Neural cell (in vitro differentiated cells): ENCODE data around the gene TFG. TPM values are rescaled to one million over a fixed set of nuclear protein-coding genes. Genes with fewer than 3 reads are reported as not detected.

Experiments used
- H2AFZ ChIP-seq: fragments of 200-600, 300-800 bp; sonication (generic), shearing (Covaris generic); 2 replicates; pipeline ENCODE4 v1.6.0; 2014; ENCODE audit warnings: low read depth, mild to moderate bottlenecking, antibody characterized with exemption, low read length, moderate library complexity
- H3F3A ChIP-seq: fragments of 200-600 bp; shearing (Covaris generic); 2 replicates; pipeline ENCODE4 v1.6.1; 2016; ENCODE audit warnings: mild to moderate bottlenecking, moderate library complexity, mixed read lengths, antibody characterized with exemption, low read length; ENCODE audit not compliant: insufficient read depth, poor library complexity, severe bottlenecking
- H3K27ac ChIP-seq: fragments of 200-600, 300-800 bp; sonication (generic), shearing (Covaris generic); 2 replicates; pipeline ENCODE4 v1.5.1; 2014; ENCODE audit warnings: mild to moderate bottlenecking, low read length, moderate library complexity
- H3K27me3 ChIP-seq: fragments of 300-800, 200-600 bp; sonication (generic), shearing (Covaris generic); 2 replicates; pipeline ENCODE4 v1.6.0; 2014; ENCODE audit warnings: mild to moderate bottlenecking, low read depth, low read length, moderate library complexity; ENCODE audit not compliant: insufficient read depth
- H3K36me3 ChIP-seq: fragments of 300-800, 200-600 bp; sonication (generic), shearing (Covaris generic); 2 replicates; pipeline ENCODE4 v1.5.1; 2014; ENCODE audit warnings: mild to moderate bottlenecking, antibody characterized with exemption, low read length, moderate library complexity; ENCODE audit not compliant: insufficient read depth
- H3K4me2 ChIP-seq: fragments of 300-800, 200-600 bp; sonication (generic), shearing (Covaris generic); 2 replicates; pipeline ENCODE4 v1.6.0; 2014; ENCODE audit warnings: mild to moderate bottlenecking, low read length
- H3K4me3 ChIP-seq: fragments of 300-800, 200-600 bp; sonication (generic), shearing (Covaris generic); 2 replicates; pipeline ENCODE4 v1.5.1; 2014; ENCODE audit warnings: mild to moderate bottlenecking, low read length, moderate library complexity
- H3K79me2 ChIP-seq: fragments of 200-600 bp; shearing (Covaris generic); replicated peaks from 2 replicates; pipeline ENCODE4 v1.6.0; 2014; ENCODE audit warnings: mild to moderate bottlenecking, low read length, moderate library complexity; ENCODE audit not compliant: insufficient read depth
- H3K9ac ChIP-seq: fragments of 300-800, 200-600 bp; sonication (generic), shearing (Covaris generic); 2 replicates; pipeline ENCODE4 v1.6.1; 2016; ENCODE audit warnings: mild to moderate bottlenecking, low read length, mixed read lengths
- H3K9me2 ChIP-seq: fragments of 200-600 bp; shearing (Covaris generic); 2 replicates; pipeline ENCODE4 v1.6.1; 2016; ENCODE audit warnings: mild to moderate bottlenecking, low read length, mixed read lengths; ENCODE audit not compliant: insufficient read depth
- H3K9me3 ChIP-seq: fragments of 200-600, 300-800 bp; sonication (generic), shearing (Covaris generic); 2 replicates; pipeline ENCODE4 v1.6.1; 2016; ENCODE audit warnings: mild to moderate bottlenecking, mixed run types, low read length, moderate library complexity, mixed read lengths
- H4K20me1 ChIP-seq: fragments of 200-600 bp; shearing (Covaris generic); 2 replicates; pipeline ENCODE4 v1.6.1; 2016; ENCODE audit warnings: mild to moderate bottlenecking, mixed run types; ENCODE audit not compliant: insufficient read depth
- CTCF ChIP-seq: fragments of 450-650 bp; IDR thresholded peaks from 2 replicates; pipeline ENCODE4 v1.5.1; 2014; ENCODE audit warnings: antibody characterized with exemption, mild to moderate bottlenecking, moderate library complexity; ENCODE audit not compliant: poor library complexity, severe bottlenecking
- EP300 ChIP-seq: fragments of 450-650 bp; conservative IDR thresholded peaks from 2 replicates; pipeline ENCODE4 v1.6.1; 2014; ENCODE audit warnings: antibody characterized with exemption, mild to moderate bottlenecking, moderate library complexity; ENCODE audit not compliant: poor library complexity, severe bottlenecking
- EZH2 ChIP-seq: fragments of 200-600, 300-800 bp; shearing (Covaris generic), sonication (generic); IDR thresholded peaks from 2 replicates; pipeline ENCODE4 v1.6.1; 2014; ENCODE audit warnings: antibody characterized with exemption, low read length, borderline replicate concordance, mild to moderate bottlenecking; ENCODE audit not compliant: insufficient read depth, poor library complexity, severe bottlenecking
- MXI1 ChIP-seq: fragments of 450-650 bp; conservative IDR thresholded peaks from 2 replicates; pipeline ENCODE4 v1.6.1; 2014; ENCODE audit warnings: antibody characterized with exemption, mild to moderate bottlenecking; ENCODE audit not compliant: poor library complexity, severe bottlenecking
- POLR2AphosphoS5 ChIP-seq: IDR thresholded peaks from 2 replicates; pipeline ENCODE4 v1.6.1; 2012
- RAD21 ChIP-seq: fragments of 450-650 bp; conservative IDR thresholded peaks from 2 replicates; pipeline ENCODE4 v1.6.1; 2014; ENCODE audit warnings: antibody characterized with exemption, mild to moderate bottlenecking, moderate library complexity
- REST ChIP-seq: IDR thresholded peaks from 2 replicates; pipeline ENCODE4 v1.6.1; 2012; ENCODE audit warnings: borderline replicate concordance
- SMC3 ChIP-seq: fragments of 450-650 bp; conservative IDR thresholded peaks from 2 replicates; pipeline ENCODE4 v1.6.1; 2014; ENCODE audit warnings: antibody characterized with exemption, mild to moderate bottlenecking, moderate library complexity; ENCODE audit not compliant: poor library complexity
- TAF1 ChIP-seq: IDR thresholded peaks from 2 replicates; pipeline ENCODE4 v1.6.1; 2012; ENCODE audit warnings: low read depth
- polyA plus RNA-seq: library from polyadenylated mRNA; depleted of rRNA; stranded (reverse); fragments of >200 nt; gene quantifications from 2 replicates; pipeline ENCODE4 v1.2.3, GENCODE V29; 2014

TFG gene
- polyA plus RNA-seq, 1 donor from 2014 or later, result 64.6 TPM

DNA sequence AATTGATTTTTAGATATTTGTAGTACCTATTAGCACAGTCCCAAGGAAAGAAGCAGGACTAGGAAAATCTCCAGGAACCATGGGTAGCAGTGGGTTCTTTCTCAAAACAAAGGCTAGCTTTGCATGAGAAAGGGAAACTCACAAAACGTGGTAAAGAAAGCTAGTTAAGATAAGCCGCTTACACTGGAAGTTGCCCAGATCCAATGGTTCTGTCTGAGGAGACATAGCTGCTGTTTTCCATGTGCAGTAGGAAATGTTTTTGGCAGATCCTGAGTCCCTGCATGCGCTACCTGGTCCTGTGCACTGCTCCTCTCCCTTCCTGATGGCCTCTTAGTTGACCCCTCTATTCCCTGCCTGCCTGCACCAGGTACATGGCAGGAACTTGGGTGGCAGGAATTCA is 60.4 kb downstream of the TFG start:
- Histone ChIP-seq H4K20me1 (no peaks in the 10 kb centered on the region), H3K9me2 (no peaks in the 10 kb centered on the region), H2AFZ (no peak overlapping the region), H3K27ac (no peak overlapping the region), H3K9ac (no peak overlapping the region), H3K4me3 (no peak overlapping the region), H3K79me2 (no peaks in the 10 kb centered on the region), H3K27me3 (no peaks in the 10 kb centered on the region), H3F3A (no peaks in the 10 kb centered on the region), H3K9me3 (no peaks in the 10 kb centered on the region), H3K4me2 (no peak overlapping the region), H3K36me3 (no peaks in the 10 kb centered on the region)
- TF ChIP-seq EZH2 (no peak), MXI1 (no peak), POLR2AphosphoS5 (no peak), EP300 (no peak)

- Histone ChIP-seq H4K20me1 (no peaks in the 10 kb centered on the region), H2AFZ (no peak overlapping the region), H3K4me3 (no peak overlapping the region), H3K79me2 (no peaks in the 10 kb centered on the region), H3K27me3 (no peaks in the 10 kb centered on the region), H3K27ac (no peak overlapping the region), H3K9ac (no peak overlapping the region), H3K36me3 (no peaks in the 10 kb centered on the region), H3K4me2 (no peak overlapping the region), H3K9me3 (no peaks in the 10 kb centered on the region), H3F3A (no peaks in the 10 kb centered on the region), H3K9me2 (no peaks in the 10 kb centered on the region)
- TF ChIP-seq POLR2AphosphoS5 (no peak), REST (no peak), MXI1 (no peak), SMC3 (no peak), EP300 (no peak), TAF1 (no peak), CTCF (no peak), RAD21 (no peak), EZH2 (no peak)
Observed at GRCh38 chr3:100775226-100775625, 65.9 kb downstream of the TFG start.

DNA sequence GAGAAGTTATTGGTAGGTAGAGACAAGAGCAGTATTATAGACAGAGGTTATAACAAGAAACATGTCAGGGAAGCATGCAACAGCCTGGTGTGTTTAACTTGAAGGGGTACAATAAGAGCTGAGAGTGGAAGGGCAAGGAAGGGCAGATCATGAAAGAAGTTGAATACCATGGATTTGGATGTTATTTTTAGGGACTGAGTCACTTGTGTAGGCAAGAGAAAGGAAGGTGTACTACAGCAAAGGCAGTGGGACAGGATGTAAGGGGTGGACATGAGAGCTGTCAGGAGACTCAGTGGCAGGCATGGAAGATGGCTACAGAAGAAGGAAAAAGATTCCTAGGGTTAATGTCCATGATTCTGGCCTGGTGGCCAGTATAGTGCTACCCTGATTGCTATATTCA is 66.4 kb downstream of the TFG start:
- Histone ChIP-seq H4K20me1 (no peaks in the 10 kb centered on the region), H3K27ac (no peak overlapping the region), H2AFZ (no peak overlapping the region), H3F3A (no peaks in the 10 kb centered on the region), H3K9me2 (no peaks in the 10 kb centered on the region), H3K9me3 (no peaks in the 10 kb centered on the region), H3K36me3 (no peaks in the 10 kb centered on the region), H3K79me2 (no peaks in the 10 kb centered on the region), H3K9ac (no peak overlapping the region), H3K27me3 (no peaks in the 10 kb centered on the region), H3K4me3 (no peak overlapping the region), H3K4me2 (no peak overlapping the region)
- TF ChIP-seq POLR2AphosphoS5, result no peak
- TF ChIP-seq EP300, result no peak
- no peak for TF ChIP-seq CTCF
- TF ChIP-seq TAF1, result no peak
- no peak for TF ChIP-seq MXI1
- no peak for TF ChIP-seq REST
- no peak for TF ChIP-seq EZH2
- TF ChIP-seq RAD21, result no peak
- TF ChIP-seq SMC3, result no peak
